H7 (cell line): ENCODE measurements around the gene EFCC1. TPM values are rescaled to one million over a fixed set of nuclear protein-coding genes. Genes with fewer than 3 reads are reported as not detected.
A peak's percentile ranks its signal among the peaks of the same experiment; 100 is the strongest.

Experiments
- DNase-seq: peaks from one replicate; pipeline ENCODE4 v3.0.0; 2012
- H3K27me3 ChIP-seq: 2 replicates; pipeline ENCODE4 v1.6.0; 2011; ENCODE audit warnings: mild to moderate bottlenecking, low read length; ENCODE audit not compliant: control insufficient read depth, insufficient read depth
- H3K36me3 ChIP-seq: replicated peaks from 2 replicates; pipeline ENCODE4 v1.5.1; 2011; ENCODE audit warnings: low read length; ENCODE audit not compliant: control insufficient read depth, insufficient read depth
- H3K4me3 ChIP-seq: 2 replicates; pipeline ENCODE4 v1.5.1; 2011; ENCODE audit warnings: low read depth, mild to moderate bottlenecking, control low read depth, low read length, moderate library complexity; ENCODE audit not compliant: insufficient read depth
- total RNA-seq: library from RNA; depleted of rRNA; stranded (reverse); fragments of >200 nt; shearing (Covaris generic); gene quantifications from 2 replicates; pipeline ENCODE4 v1.2.3, GENCODE V29; 2014

EFCC1 gene
- total RNA-seq, 1 experiment from 2014 or later: 0.21 TPM

GRCh38 chr3:129015388-129016105 lies 14.4 kb downstream of the EFCC1 start:
- Histone ChIP-seq H3K27me3 (no peaks in the 10 kb centered on the region), H3K36me3 (no peaks in the 10 kb centered on the region), H3K4me3 (no peak overlapping the region)
- no peak for DNase-seq

- Histone ChIP-seq H3K27me3 (no peaks in the 10 kb centered on the region), H3K4me3 (no peak overlapping the region), H3K36me3 (no peaks in the 10 kb centered on the region)
- DNase-seq: no peak
Observed at GRCh38 chr3:129016356-129016719, 15.2 kb downstream of the EFCC1 start.

GRCh38 chr3:129016720-129017483 lies 15.8 kb downstream of the EFCC1 start:
- DNase-seq: no peak
- Histone ChIP-seq H3K36me3 (no peaks in the 10 kb centered on the region), H3K27me3 (no peaks in the 10 kb centered on the region), H3K4me3 (no peak overlapping the region)

- no peaks in the 10 kb centered on the region for H3K36me3 ChIP-seq
- no peak for DNase-seq
- no peaks in the 10 kb centered on the region for H3K27me3 ChIP-seq
- no peak overlapping the region for H3K4me3 ChIP-seq
Observed at GRCh38 chr3:129017484-129017899, 16.4 kb downstream of the EFCC1 start.

- Histone ChIP-seq H3K4me3 (no peak overlapping the region), H3K36me3 (no peaks in the 10 kb centered on the region), H3K27me3 (no peaks in the 10 kb centered on the region)
- no peak for DNase-seq
Observed at GRCh38 chr3:129018271-129018670, 17.2 kb downstream of the EFCC1 start.

GRCh38 chr3:129018751-129019150 lies 17.6 kb downstream of the EFCC1 start:
- no peaks in the 10 kb centered on the region for H3K36me3 ChIP-seq
- DNase-seq: no peak
- H3K4me3 ChIP-seq: no peak overlapping the region
- H3K27me3 ChIP-seq: no peaks in the 10 kb centered on the region

GRCh38 chr3:129019266-129019665 lies 18.2 kb downstream of the EFCC1 start:
- no peak for DNase-seq
- no peaks in the 10 kb centered on the region for H3K27me3 ChIP-seq
- no peaks in the 10 kb centered on the region for H3K36me3 ChIP-seq
- H3K4me3 ChIP-seq: no peak overlapping the region

- no peaks in the 10 kb centered on the region for H3K36me3 ChIP-seq
- DNase-seq: no peak
- no peak overlapping the region for H3K4me3 ChIP-seq
- H3K27me3 ChIP-seq: peaks cover 3% of the 10 kb centered on the region; the same call in 1 of the 2 replicates
Observed at GRCh38 chr3:129020691-129021090, 19.6 kb downstream of the EFCC1 start.

GRCh38 chr3:129021140-129021551 lies 20.0 kb downstream of the EFCC1 start:
- Histone ChIP-seq H3K36me3 (no peaks in the 10 kb centered on the region), H3K4me3 (no peak overlapping the region)
- no peak for DNase-seq

GRCh38 chr3:129022114-129023007 lies 21.3 kb downstream of the EFCC1 start:
- H3K27me3 ChIP-seq: peaks cover 12% of the 10 kb centered on the region
- no peaks in the 10 kb centered on the region for H3K36me3 ChIP-seq
- no peak overlapping the region for H3K4me3 ChIP-seq
- peak; percentile 34 for DNase-seq

More at GRCh38 chr3:129021140-129021551, 20.0 kb downstream of the EFCC1 start:
- peaks cover 4% of the 10 kb centered on the region for H3K27me3 ChIP-seq

GRCh38 chr3:129023008-129023358 lies 21.9 kb downstream of the EFCC1 start:
- no peak for DNase-seq
- peaks cover 13% of the 10 kb centered on the region for H3K27me3 ChIP-seq
- H3K4me3 ChIP-seq: no peak overlapping the region
- no peaks in the 10 kb centered on the region for H3K36me3 ChIP-seq

GRCh38 chr3:129023909-129024308 lies 22.8 kb downstream of the EFCC1 start:
- DNase-seq: peak; percentile 57
- H3K27me3 ChIP-seq: peaks cover 13% of the 10 kb centered on the region
- no peak overlapping the region for H3K4me3 ChIP-seq
- no peaks in the 10 kb centered on the region for H3K36me3 ChIP-seq

- Histone ChIP-seq H3K4me3 (no peak overlapping the region), H3K27me3 (peaks cover 13% of the 10 kb centered on the region), H3K36me3 (no peaks in the 10 kb centered on the region)
- DNase-seq: peak; percentile 32
Observed at GRCh38 chr3:129025108-129025507, 24.0 kb downstream of the EFCC1 start.

GRCh38 chr3:129025691-129026435 lies 24.8 kb downstream of the EFCC1 start:
- DNase-seq: no peak
- no peaks in the 10 kb centered on the region for H3K36me3 ChIP-seq
- peaks cover 13% of the 10 kb centered on the region for H3K27me3 ChIP-seq
- H3K4me3 ChIP-seq: no peak overlapping the region
